ENCODE results near the gene ZBTB21.
A peak's percentile ranks its signal among the peaks of the same experiment; 100 is the strongest.

Gene ZBTB21

GRCh38 chr21:42009831-42010506, at the start of gene ZBTB21:
Gene ZBTB21 (minus strand): TSS chr21:42010360. CDS start chr21:41994095, 16,265 bp downstream.
- DNase-seq = peak; percentile 98

- no peak for DNase-seq
These were observed 49.6 kb upstream of the ZBTB21 start for GRCh38 chr21:42059721-42060120.

- no peak for DNase-seq
These were observed 49.0 kb upstream of the ZBTB21 start for GRCh38 chr21:42059141-42059540.

- DNase-seq = no peak
These were observed 48.5 kb upstream of the ZBTB21 start for GRCh38 chr21:42058631-42059111.

- DNase-seq = no peak
These were observed 47.8 kb upstream of the ZBTB21 start for GRCh38 chr21:42057851-42058437.

- DNase-seq = peak; percentile 93
These were observed 47.0 kb upstream of the ZBTB21 start for GRCh38 chr21:42056996-42057689.

GRCh38 chr21:42056468-42056867, 46.3 kb upstream of the ZBTB21 start:
- DNase-seq = peak; percentile 70

- DNase-seq = no peak
These were observed 45.3 kb upstream of the ZBTB21 start for GRCh38 chr21:42055425-42055824.

GRCh38 chr21:42051788-42052187, 41.6 kb upstream of the ZBTB21 start:
- no peak for DNase-seq

GRCh38 chr21:42049578-42050430, 39.6 kb upstream of the ZBTB21 start:
- no peak for DNase-seq

GRCh38 chr21:42048870-42049577, 38.9 kb upstream of the ZBTB21 start:
- DNase-seq = no peak

GRCh38 chr21:42047821-42048613, 37.9 kb upstream of the ZBTB21 start:
- no peak for DNase-seq

GRCh38 chr21:42044871-42045495, 34.8 kb upstream of the ZBTB21 start:
- no peak for DNase-seq

- no peak for DNase-seq
These were observed 33.8 kb upstream of the ZBTB21 start for GRCh38 chr21:42043961-42044360.

GRCh38 chr21:42043201-42043895, 33.2 kb upstream of the ZBTB21 start:
- no peak for DNase-seq

GRCh38 chr21:42042651-42043050, 32.5 kb upstream of the ZBTB21 start:
- DNase-seq = no peak

GRCh38 chr21:42041711-42042110, 31.6 kb upstream of the ZBTB21 start:
- no peak for DNase-seq

- no peak for DNase-seq
These were observed 31.1 kb upstream of the ZBTB21 start for GRCh38 chr21:42041246-42041645.

- no peak for DNase-seq
These were observed 30.4 kb upstream of the ZBTB21 start for GRCh38 chr21:42040411-42041180.

Data from NCI-H1105 treated with DMSO at 0.1 percent for 48 hours (cell line).